DOHH2 (cell line): ENCODE data around the gene REXO1.

Experiments used
- H3F3A ChIP-seq: fragments of 200-600 bp; sonication (generic), shearing (Covaris generic); 2 replicates; pipeline ENCODE4 v1.6.0; 2016; ENCODE audit warnings: antibody characterized with exemption, mild to moderate bottlenecking; ENCODE audit not compliant: control insufficient read depth, insufficient read depth
- H3K27ac ChIP-seq: fragments of 200-600 bp; sonication (generic); 2 replicates; pipeline ENCODE4 v1.5.1; 2014; ENCODE audit warnings: low read depth, mild to moderate bottlenecking, low read length, moderate library complexity
- H3K27me3 ChIP-seq: fragments of 200-600 bp; sonication (generic); 2 replicates; pipeline ENCODE4 v1.6.1; 2014; ENCODE audit warnings: mild to moderate bottlenecking, low read length, mixed read lengths; ENCODE audit not compliant: control insufficient read depth
- H3K36me3 ChIP-seq: fragments of 200-600 bp; sonication (generic); 2 replicates; pipeline ENCODE4 v1.6.1; 2014; ENCODE audit warnings: mild to moderate bottlenecking, low read length, moderate library complexity, mixed read lengths; ENCODE audit not compliant: control insufficient read depth
- H3K4me1 ChIP-seq: fragments of 200-600 bp; sonication (generic); 2 replicates; pipeline ENCODE4 v1.6.1; 2014; ENCODE audit warnings: mild to moderate bottlenecking, low read length, mixed read lengths; ENCODE audit not compliant: control insufficient read depth
- H3K4me2 ChIP-seq: fragments of 200-600 bp; sonication (generic); 2 replicates; pipeline ENCODE4 v1.6.0; 2014; ENCODE audit warnings: mild to moderate bottlenecking, low read length, moderate library complexity
- H3K4me3 ChIP-seq: fragments of 200-600 bp; sonication (generic); 2 replicates; pipeline ENCODE4 v1.5.1; 2014; ENCODE audit warnings: mild to moderate bottlenecking, low read length, mixed read lengths
- H3K79me2 ChIP-seq: fragments of 200-600 bp; sonication (generic); 2 replicates; pipeline ENCODE4 v1.6.1; 2014; ENCODE audit warnings: mild to moderate bottlenecking, low read length, mixed read lengths; ENCODE audit not compliant: control insufficient read depth
- H3K9me2 ChIP-seq: fragments of 200-600 bp; sonication (generic); replicated peaks from 2 replicates; pipeline ENCODE4 v1.6.1; 2014; ENCODE audit warnings: mild to moderate bottlenecking, low read length, mixed read lengths; ENCODE audit not compliant: control insufficient read depth
- H3K9me3 ChIP-seq: fragments of 200-600 bp; sonication (generic); 2 replicates; pipeline ENCODE4 v1.6.1; 2014; ENCODE audit warnings: antibody characterized with exemption, low read length, mixed read lengths; ENCODE audit not compliant: control insufficient read depth, insufficient read depth
- H4K20me1 ChIP-seq: fragments of 200-600 bp; sonication (generic); 2 replicates; pipeline ENCODE4 v1.6.0; 2014; ENCODE audit warnings: low read depth, mild to moderate bottlenecking, antibody characterized with exemption, low read length, moderate library complexity; ENCODE audit not compliant: control insufficient read depth, insufficient read depth
- CTCF ChIP-seq: fragments of 200-600 bp; sonication (generic); IDR thresholded peaks from one replicate; pipeline ENCODE4 v1.5.1; 2014; ENCODE audit warnings: antibody characterized with exemption, mild to moderate bottlenecking, low read depth, low read length; ENCODE audit not compliant: poor library complexity, severe bottlenecking
- EZH2phosphoT487 ChIP-seq: fragments of 200-600 bp; sonication (generic); IDR thresholded peaks from 2 replicates; pipeline ENCODE4 v1.6.1; 2017; ENCODE audit warnings: borderline replicate concordance, mild to moderate bottlenecking, antibody characterized with exemption, low read length, moderate library complexity, mixed read lengths

The REXO1 gene

GRCh38 chr19:1874554-1875185 lies 26.4 kb upstream of the REXO1 start:
- TF ChIP-seq CTCF (no peak), EZH2phosphoT487 (no peak)
- Histone ChIP-seq H3K4me2 (peak overlapping the region; percentile 75), H3F3A (no peaks in the 10 kb centered on the region), H3K79me2 (peaks cover 63% of the 10 kb centered on the region), H3K27ac (peak overlapping the region; percentile 47), H3K9me3 (no peaks in the 10 kb centered on the region), H3K4me1 (peaks cover 16% of the 10 kb centered on the region), H3K9me2 (no peaks in the 10 kb centered on the region), H3K36me3 (peaks cover 41% of the 10 kb centered on the region), H3K4me3 (peak overlapping the region; percentile 87), H4K20me1 (peaks cover 11% of the 10 kb centered on the region; the same call in 1 of the 2 replicates), H3K27me3 (no peaks in the 10 kb centered on the region)

GRCh38 chr19:1873524-1874473 lies 25.5 kb upstream of the REXO1 start:
- Histone ChIP-seq H3K27ac (no peak overlapping the region), H3K36me3 (peaks cover 41% of the 10 kb centered on the region), H3K27me3 (no peaks in the 10 kb centered on the region), H3K9me2 (no peaks in the 10 kb centered on the region), H3K4me3 (peak overlapping the region; percentile 87), H3K79me2 (peaks cover 64% of the 10 kb centered on the region), H4K20me1 (peaks cover 11% of the 10 kb centered on the region; the same call in 1 of the 2 replicates), H3K4me2 (peak overlapping the region; percentile 75), H3F3A (no peaks in the 10 kb centered on the region), H3K9me3 (no peaks in the 10 kb centered on the region), H3K4me1 (peaks cover 16% of the 10 kb centered on the region)
- TF ChIP-seq EZH2phosphoT487, result no peak

GRCh38 chr19:1872807-1873523 lies 24.7 kb upstream of the REXO1 start:
- Histone ChIP-seq H3K9me2 (no peaks in the 10 kb centered on the region), H3F3A (no peaks in the 10 kb centered on the region), H3K9me3 (no peaks in the 10 kb centered on the region), H3K27me3 (no peaks in the 10 kb centered on the region), H3K4me1 (peaks cover 16% of the 10 kb centered on the region), H3K4me3 (no peak overlapping the region), H4K20me1 (peaks cover 11% of the 10 kb centered on the region; the same call in 1 of the 2 replicates), H3K79me2 (peaks cover 66% of the 10 kb centered on the region), H3K27ac (no peak overlapping the region), H3K4me2 (0 out of 2 replicates have a peak overlapping the region, but pooled peaks have one; percentile 75), H3K36me3 (peaks cover 41% of the 10 kb centered on the region)
- TF ChIP-seq EZH2phosphoT487 (no peak), CTCF (no peak)
